CD8-positive, alpha-beta memory T cell (primary cell): ENCODE measurements around the gene CDK10. TPM values are rescaled to one million over a fixed set of nuclear protein-coding genes. Genes with fewer than 3 reads are reported as not detected.

Experiments
- CTCF ChIA-PET: fragments of 350-600 bp; sonication (Branson Sonifier 250); formaldehyde crosslinking; loops from one replicate; lab custom pipeline; 2021; ENCODE audit warnings: antibody characterized with exemption; lab: Charles Lee
- POLR2A ChIA-PET: fragments of 350-600 bp; sonication (Branson Sonifier 250); formaldehyde crosslinking; loops from one replicate; lab custom pipeline; 2021; ENCODE audit warnings: antibody characterized with exemption; lab: Charles Lee
- DNase-seq, 5 donors: peaks; one replicate each; pipeline versions ENCODE4 v3.0.0 to v3.0.0-alpha.2; 2020 to 2022; ENCODE audit warnings: mixed read lengths in 1 of 5
- H3K27ac ChIP-seq: one replicate; pipeline ENCODE4 v1.7.0; 2013; ENCODE audit warnings: low read depth, mild to moderate bottlenecking, low read length, moderate library complexity
- H3K27me3 ChIP-seq: 2 replicates; pipeline ENCODE4 v1.7.0; 2013; ENCODE audit warnings: low read length, mild to moderate bottlenecking; ENCODE audit not compliant: insufficient read depth, poor library complexity, severe bottlenecking
- H3K36me3 ChIP-seq: 2 replicates; pipeline ENCODE4 v1.7.0; 2013; ENCODE audit warnings: mild to moderate bottlenecking, low read length, moderate library complexity; ENCODE audit not compliant: insufficient read depth
- H3K4me1 ChIP-seq: 2 replicates; pipeline ENCODE4 v1.7.0; 2013; ENCODE audit warnings: mild to moderate bottlenecking, low read length, moderate library complexity; ENCODE audit not compliant: insufficient read depth
- H3K4me3 ChIP-seq: 2 replicates; pipeline ENCODE4 v1.7.0; 2013; ENCODE audit warnings: mild to moderate bottlenecking, low read length
- H3K9me3 ChIP-seq: 2 replicates; pipeline ENCODE4 v1.7.0; 2013; ENCODE audit warnings: mild to moderate bottlenecking, low read length
- H3K27ac Mint-ChIP-seq, 8 donors: one replicate each; pipeline ENCODE4 v1.8.0; 2020 to 2021; ENCODE audit warnings: mixed read lengths in 8 of 8, mild to moderate bottlenecking in 6 of 8, inconsistent platforms in 3 of 8, moderate library complexity in 3 of 8
- H3K27me3 Mint-ChIP-seq, 2 donors: one replicate each; pipeline ENCODE4 v1.8.0; 2020 to 2021; ENCODE audit warnings: mixed read lengths in 2 of 2, mild to moderate bottlenecking in 1 of 2, moderate library complexity in 1 of 2
- H3K36me3 Mint-ChIP-seq, 3 donors: one replicate each; pipeline ENCODE4 v1.8.0; 2020 to 2021; ENCODE audit warnings: mixed read lengths in 3 of 3, inconsistent platforms in 1 of 3, mild to moderate bottlenecking in 1 of 3
- H3K4me1 Mint-ChIP-seq, 3 donors: one replicate each; pipeline ENCODE4 v1.8.0; 2020 to 2021; ENCODE audit warnings: mixed read lengths in 3 of 3, inconsistent platforms in 1 of 3, mild to moderate bottlenecking in 1 of 3
- H3K4me3 Mint-ChIP-seq, 7 donors: one replicate each; pipeline ENCODE4 v1.8.0; 2020 to 2021; ENCODE audit warnings: mixed read lengths in 7 of 7, mild to moderate bottlenecking in 6 of 7, moderate library complexity in 4 of 7, inconsistent platforms in 2 of 7
- H3K9me3 Mint-ChIP-seq, 5 donors: one replicate each; pipeline ENCODE4 v1.8.0; 2020 to 2022; ENCODE audit warnings: mixed read lengths in 5 of 5, mild to moderate bottlenecking in 3 of 5, moderate library complexity in 2 of 5, inconsistent platforms in 1 of 5
- polyA plus RNA-seq: library from polyadenylated mRNA; unstranded; fragments of 300-500 nt; fragmentation: Illumina TruSeq; gene quantifications from one replicate; pipeline ENCODE4 v1.2.3, GENCODE V29; 2021
- total RNA-seq, 2 experiments: library from RNA; stranded (reverse); gene quantifications; one replicate each; pipeline ENCODE4 v1.2.3, GENCODE V29; 2021

Gene CDK10
- total and polyA plus RNA-seq, 3 experiments from 2014 or later, result 31.8 to 79.0 (median 74.8) TPM

DNA sequence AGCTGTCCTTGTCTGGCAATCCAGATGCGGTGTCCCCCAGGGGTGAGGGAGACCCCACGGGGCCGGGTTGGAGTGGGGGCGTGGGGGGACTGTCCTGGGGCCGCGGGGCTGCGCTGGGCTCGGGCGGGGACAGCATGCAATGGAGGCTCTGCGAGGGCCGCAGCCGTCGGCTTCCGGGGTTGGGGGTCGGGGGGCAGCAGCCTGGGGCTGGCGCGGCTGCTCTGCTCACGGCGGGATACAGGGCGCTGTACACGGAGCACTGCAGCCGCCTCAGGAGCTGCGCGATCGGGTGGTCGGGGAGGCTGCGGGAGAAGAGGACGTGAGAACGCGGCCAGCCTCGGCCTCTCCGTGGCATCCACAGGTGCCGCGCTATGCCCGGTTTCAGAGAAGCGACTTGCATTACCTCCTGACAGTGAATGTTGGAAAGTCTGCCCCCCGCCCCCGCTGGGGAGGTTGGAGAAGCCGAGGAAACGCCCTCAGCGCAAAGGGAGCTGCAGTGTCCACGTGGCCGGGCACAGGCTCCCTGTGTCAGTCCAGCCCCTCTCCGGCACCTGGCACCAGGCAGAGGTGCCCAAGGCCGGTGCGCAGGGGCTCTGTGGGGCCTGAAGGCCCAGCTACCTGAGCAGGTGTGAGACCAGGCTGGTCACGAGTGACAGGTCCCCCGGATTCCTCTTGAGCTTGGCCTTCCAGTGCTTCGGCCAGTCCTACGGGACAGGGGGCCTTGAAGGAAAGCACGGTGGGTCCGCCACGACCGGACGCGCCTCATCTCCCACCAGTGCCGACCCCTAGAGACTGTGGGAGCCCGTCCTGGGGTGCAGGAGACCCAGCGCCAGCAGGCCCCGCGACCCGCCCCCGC is 24.4 kb downstream of the CDK10 start:
- peaks cover 3 to 12% (median 10%) of the 10 kb centered on the region in 3 donors for H3K4me1 Mint-ChIP-seq
- Histone ChIP-seq H3K36me3 (no peaks in the 10 kb centered on the region), H3K4me1 (peaks cover 14% of the 10 kb centered on the region), H3K27me3 (no peaks in the 10 kb centered on the region), H3K4me3 (no peak overlapping the region), H3K27ac (no peak overlapping the region), H3K9me3 (no peaks in the 10 kb centered on the region)
- ChIA-PET CTCF (interaction anchor here (1.2 to 17.8 kb wide), 3 partner anchors 76 to 199 kb away, joined by 4 to 323 read pairs (median 120); no protein-coding TSS in a partner anchor), POLR2A (no interaction called here)
- H3K36me3 Mint-ChIP-seq, result no peaks in the 10 kb centered on the region
- no peaks in the 10 kb centered on the region for H3K27me3 Mint-ChIP-seq
- no peaks in the 10 kb centered on the region for H3K9me3 Mint-ChIP-seq
- no peak for DNase-seq
- H3K4me3 Mint-ChIP-seq, result no peak overlapping the region
- no peak overlapping the region for H3K27ac Mint-ChIP-seq

DNA sequence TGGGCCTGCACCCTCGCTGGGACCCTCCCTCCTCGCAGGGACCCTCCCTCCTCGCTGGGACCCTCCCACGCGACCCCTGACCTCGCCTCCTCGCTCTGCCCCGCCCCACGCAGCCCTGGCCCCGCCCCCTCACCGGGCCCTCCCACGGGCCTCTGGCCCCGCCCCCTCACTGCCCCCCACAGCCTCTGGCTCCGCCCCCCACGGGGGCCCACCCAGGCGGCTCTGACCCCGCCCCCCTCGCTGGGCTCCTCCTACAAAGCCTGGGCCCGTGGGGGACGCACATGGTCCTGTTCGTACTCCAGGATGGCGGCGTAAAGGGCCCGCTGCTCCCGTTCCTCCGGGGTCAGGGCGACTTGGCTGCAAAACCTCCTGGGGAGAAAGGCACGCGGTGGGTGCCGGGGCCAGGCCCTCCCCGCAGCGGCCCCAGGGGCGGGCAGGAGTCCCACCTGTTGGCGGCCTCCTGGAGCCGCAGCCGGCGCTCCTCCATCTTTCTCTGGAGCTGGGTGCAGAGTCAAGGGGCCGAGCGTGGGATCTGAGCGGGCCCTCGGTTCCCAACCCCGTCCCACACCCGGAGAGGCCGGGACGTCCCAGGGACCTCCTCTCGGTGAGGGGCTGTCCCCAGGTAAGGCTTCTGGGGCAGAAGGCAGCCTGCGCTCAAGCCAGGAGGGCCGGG is 25.2 kb downstream of the CDK10 start:
- no peaks in the 10 kb centered on the region for H3K27me3 ChIP-seq
- H3K9me3 Mint-ChIP-seq, result no peaks in the 10 kb centered on the region
- POLR2A ChIA-PET, result interaction anchor here (1.6 kb wide), 1 partner anchor 12 kb away, joined by 4 read pairs; no protein-coding TSS in a partner anchor
- peak overlapping the region in 1 of 8 donors; percentile 50 for H3K27ac Mint-ChIP-seq
- peak overlapping the region; percentile 43 for H3K4me3 ChIP-seq
- peaks cover 0 to 9% (median 7%) of the 10 kb centered on the region in 3 donors for H3K4me1 Mint-ChIP-seq
- CTCF ChIA-PET, result interaction anchor here (1.7 to 17.8 kb wide), 3 partner anchors 11 to 151 kb away, joined by 4 to 323 read pairs (median 120); no protein-coding TSS in a partner anchor
- no peaks in the 10 kb centered on the region for H3K36me3 Mint-ChIP-seq
- H3K9me3 ChIP-seq, result no peaks in the 10 kb centered on the region
- peak; percentile 59 to 81 (median 76) for DNase-seq
- peak overlapping the region in 4 of 7 donors; percentile 19 to 65 (median 52) for H3K4me3 Mint-ChIP-seq
- H3K27ac ChIP-seq, result peak overlapping the region; percentile 43
- no peaks in the 10 kb centered on the region for H3K27me3 Mint-ChIP-seq
- peaks cover 10% of the 10 kb centered on the region for H3K4me1 ChIP-seq
- no peaks in the 10 kb centered on the region for H3K36me3 ChIP-seq

DNA sequence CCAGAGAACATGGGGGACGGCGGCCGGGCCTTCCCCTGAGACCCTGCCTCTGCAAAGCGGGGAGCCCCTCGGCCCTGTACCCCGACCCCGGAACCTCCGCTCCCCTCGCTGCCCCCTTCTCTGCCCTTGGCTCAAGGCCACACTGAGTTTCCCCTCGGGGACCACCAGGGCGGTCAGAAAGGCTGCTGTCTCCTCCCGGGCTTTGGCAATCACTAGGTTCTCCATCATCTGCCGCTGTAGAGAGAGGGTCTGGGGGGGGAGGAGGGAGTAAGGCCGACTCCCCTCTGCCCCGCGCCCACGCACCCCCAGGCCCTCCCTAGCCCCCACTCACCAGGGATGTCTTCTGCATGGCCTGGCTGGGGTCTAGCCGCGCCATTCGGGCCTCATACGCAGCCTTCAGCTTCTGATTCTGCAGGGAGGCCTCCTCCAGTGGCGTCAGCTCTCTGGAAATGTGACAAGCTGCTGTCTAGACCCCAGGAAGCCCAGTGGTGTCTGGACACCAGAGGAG is 25.8 kb downstream of the CDK10 start:
- Histone ChIP-seq H3K9me3 (no peaks in the 10 kb centered on the region), H3K27me3 (no peaks in the 10 kb centered on the region), H3K27ac (peak overlapping the region; percentile 43), H3K4me3 (peak overlapping the region; percentile 43), H3K4me1 (peaks cover 10% of the 10 kb centered on the region), H3K36me3 (no peaks in the 10 kb centered on the region)
- DNase-seq, result no peak
- Mint-ChIP-seq H3K27me3 (no peaks in the 10 kb centered on the region), H3K36me3 (no peaks in the 10 kb centered on the region), H3K4me1 (peaks cover 0 to 9% (median 7%) of the 10 kb centered on the region in 3 donors), H3K27ac (peak overlapping the region in 1 of 8 donors; percentile 50), H3K4me3 (peak overlapping the region in 5 of 7 donors; percentile 19 to 75 (median 55)), H3K9me3 (no peaks in the 10 kb centered on the region)
- ChIA-PET POLR2A (interaction anchor here (1.6 kb wide), 1 partner anchor 11 kb away, joined by 4 read pairs; no protein-coding TSS in a partner anchor), CTCF (interaction anchor here (1.7 kb wide), 1 partner anchor 12 kb away, joined by 4 read pairs; no protein-coding TSS in a partner anchor)

DNA sequence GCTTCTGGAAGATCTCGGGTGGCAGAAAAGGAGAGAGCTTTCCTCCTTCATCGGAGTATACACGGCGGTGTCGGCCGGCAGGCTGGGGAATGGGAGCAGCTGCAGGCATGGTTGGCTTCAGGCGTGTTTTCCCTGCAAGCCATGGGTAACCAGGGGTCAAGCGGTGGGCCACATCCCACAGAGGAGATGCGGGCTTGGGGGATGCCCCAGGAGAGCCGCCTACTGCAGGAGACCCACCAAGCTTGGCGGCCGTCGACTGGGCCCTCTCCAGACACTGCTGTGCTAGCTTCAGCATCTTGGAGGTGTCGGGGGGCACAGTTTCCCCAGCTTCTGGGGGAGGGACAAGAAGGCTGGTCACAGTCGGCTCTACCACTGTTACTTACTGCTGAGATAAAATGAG is 30.0 kb downstream of the CDK10 start:
- Mint-ChIP-seq H3K9me3 (no peaks in the 10 kb centered on the region), H3K4me3 (no peak overlapping the region), H3K36me3 (no peaks in the 10 kb centered on the region), H3K27me3 (no peaks in the 10 kb centered on the region), H3K27ac (peak overlapping the region in 1 of 8 donors; percentile 26), H3K4me1 (peaks cover 4 to 19% (median 14%) of the 10 kb centered on the region in 3 donors)
- CTCF ChIA-PET, result interaction anchor here (1.4 to 4.4 kb wide), 4 partner anchors 11 to 145 kb away, joined by 4 to 20 read pairs (median 6); no protein-coding TSS in a partner anchor
- Histone ChIP-seq H3K9me3 (no peaks in the 10 kb centered on the region), H3K4me1 (peaks cover 17% of the 10 kb centered on the region), H3K27ac (no peak overlapping the region), H3K36me3 (no peaks in the 10 kb centered on the region), H3K4me3 (no peak overlapping the region), H3K27me3 (no peaks in the 10 kb centered on the region)
- no peak for DNase-seq
- POLR2A ChIA-PET, result interaction anchor here (1.2 kb wide), 1 partner anchor 16 kb away, joined by 3 read pairs; the partner anchor contains the start of gene SPATA2L

DNA sequence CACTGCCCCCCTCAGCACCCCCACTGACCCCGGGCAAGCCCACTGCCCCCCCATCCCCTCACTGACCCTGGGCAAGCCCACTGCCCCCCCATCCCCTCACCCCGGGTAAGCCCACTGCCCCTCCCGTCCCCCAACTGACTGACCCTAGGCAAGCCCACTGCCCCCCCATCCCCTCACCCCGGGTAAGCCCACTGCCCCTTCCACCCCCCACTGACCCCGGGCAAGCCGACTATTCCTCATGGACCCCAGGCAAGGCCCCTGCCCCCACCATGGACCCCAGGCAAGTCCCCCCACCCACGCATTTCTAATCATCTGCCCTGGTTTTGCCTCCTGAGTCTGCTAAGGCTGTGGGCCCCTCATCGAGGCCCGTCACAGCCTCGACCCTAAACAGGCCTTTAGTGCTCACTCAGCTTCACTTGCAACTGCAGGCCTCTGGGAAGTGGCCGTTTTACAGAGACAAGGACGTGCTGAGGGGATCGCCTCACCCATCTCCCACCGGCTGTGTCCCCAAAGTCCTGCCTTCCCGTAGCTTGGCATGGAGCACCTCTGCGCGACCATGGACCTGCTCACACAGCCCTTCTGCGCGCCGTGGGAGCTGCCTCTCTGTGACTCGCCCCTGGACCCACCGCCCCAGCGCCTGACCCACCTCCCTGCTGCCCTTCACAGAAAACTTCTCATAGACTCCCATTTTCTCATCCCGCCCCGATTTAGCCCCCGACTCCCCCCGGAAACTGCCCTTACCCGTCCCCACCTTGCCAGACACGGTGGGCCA is 30.6 kb downstream of the CDK10 start:
- Histone ChIP-seq H3K9me3 (no peaks in the 10 kb centered on the region), H3K27me3 (no peaks in the 10 kb centered on the region), H3K27ac (no peak overlapping the region), H3K4me3 (no peak overlapping the region), H3K4me1 (peaks cover 15% of the 10 kb centered on the region), H3K36me3 (no peaks in the 10 kb centered on the region)
- peaks cover 4 to 16% (median 14%) of the 10 kb centered on the region in 3 donors for H3K4me1 Mint-ChIP-seq
- H3K27ac Mint-ChIP-seq, result peak overlapping the region in 1 of 8 donors; percentile 84
- H3K27me3 Mint-ChIP-seq, result no peaks in the 10 kb centered on the region
- ChIA-PET CTCF (interaction anchor here (1.4 to 4.4 kb wide), 4 partner anchors 12 to 144 kb away, joined by 4 to 20 read pairs (median 6); no protein-coding TSS in a partner anchor), POLR2A (interaction anchor here (0.6 to 1.2 kb wide), 4 partner anchors 11 to 42 kb away, joined by 3 to 9 read pairs (median 4); partner anchors contain the start of gene SPATA2L)
- H3K4me3 Mint-ChIP-seq, result no peak overlapping the region
- DNase-seq, result no peak
- H3K9me3 Mint-ChIP-seq, result no peaks in the 10 kb centered on the region
- no peaks in the 10 kb centered on the region for H3K36me3 Mint-ChIP-seq

DNA sequence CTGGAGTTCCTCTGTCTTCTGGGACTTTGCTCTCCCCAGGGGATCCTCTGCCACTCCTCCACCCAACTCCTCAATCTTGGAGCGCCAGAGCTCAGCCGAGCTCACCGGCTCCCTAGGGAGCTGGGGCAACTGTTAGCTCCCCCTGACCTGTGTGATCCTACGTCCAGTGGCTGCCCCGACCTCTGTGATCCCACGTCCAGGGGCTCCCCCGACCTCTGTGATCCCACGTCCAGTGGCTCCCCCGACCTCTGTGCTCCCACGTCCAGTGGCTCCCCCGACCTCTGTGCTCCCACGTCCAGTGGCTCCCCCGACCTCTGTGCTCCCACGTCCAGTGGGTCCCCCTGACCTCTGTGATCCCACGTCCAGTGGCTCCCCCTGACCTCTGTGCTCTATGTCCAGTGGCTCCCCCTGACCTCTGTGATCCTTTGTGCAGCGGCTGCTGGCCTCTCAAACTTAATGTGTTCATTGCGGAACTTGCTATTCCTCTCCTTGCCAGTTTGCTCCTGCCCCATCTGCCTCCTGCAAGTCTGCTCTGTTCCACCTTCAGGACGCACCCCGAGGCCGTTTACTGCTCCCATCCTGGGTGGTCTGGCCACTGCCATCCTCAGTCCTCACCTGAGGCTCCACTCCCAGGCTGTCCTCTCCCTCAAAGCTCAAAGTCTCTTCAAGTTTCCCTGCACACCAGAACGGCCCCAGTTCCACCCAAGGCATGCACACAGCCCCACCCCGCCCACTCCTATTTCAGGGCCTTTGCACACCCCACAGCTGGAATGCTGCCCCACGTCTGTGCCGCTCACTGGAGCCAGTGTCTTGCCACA is 31.4 kb downstream of the CDK10 start:
- POLR2A ChIA-PET, result interaction anchor here (0.6 to 1.2 kb wide), 5 partner anchors 10 to 41 kb away, joined by 3 to 9 read pairs (median 3); partner anchors contain the start of gene SPATA2L
- Mint-ChIP-seq H3K4me3 (peak overlapping the region in 2 of 7 donors; percentile 37 to 88), H3K27ac (peak overlapping the region in 2 of 8 donors; percentile 72 to 94), H3K36me3 (peaks cover 2 to 6% (median 3%) of the 10 kb centered on the region in 3 donors), H3K4me1 (peaks cover 8 to 18% (median 14%) of the 10 kb centered on the region in 3 donors), H3K9me3 (no peaks in the 10 kb centered on the region), H3K27me3 (peaks cover 0 to 2% of the 10 kb centered on the region in 2 donors)
- H3K27ac ChIP-seq, result peak overlapping the region; percentile 8
- no peak overlapping the region for H3K4me3 ChIP-seq
- no peaks in the 10 kb centered on the region for H3K9me3 ChIP-seq
- H3K4me1 ChIP-seq, result peaks cover 8% of the 10 kb centered on the region
- H3K27me3 ChIP-seq, result no peaks in the 10 kb centered on the region
- DNase-seq, result no peak
- peaks cover 1% of the 10 kb centered on the region for H3K36me3 ChIP-seq
- CTCF ChIA-PET, result interaction anchor here (1.6 to 4.4 kb wide), 2 partner anchors 12 to 143 kb away, joined by 4 to 20 read pairs; no protein-coding TSS in a partner anchor
